K562 (cell line): ENCODE measurements around the gene COX7A1. TPM values are rescaled to one million over a fixed set of nuclear protein-coding genes. Genes with fewer than 3 reads are reported as not detected.

Source experiments
- ARNT ChIP-seq, 2 experiments: fragments of 450-650 bp; IDR thresholded peaks; 2 replicates each; pipeline ENCODE4 v1.6.1; 2016; ENCODE audit warnings: mild to moderate bottlenecking in 1 of 2
- CBFA2T2 ChIP-seq: fragments of 450-650 bp; conservative IDR thresholded peaks from 2 replicates; pipeline ENCODE4 v1.6.1; 2017; ENCODE audit warnings: mild to moderate bottlenecking
- CREBBP ChIP-seq: IDR thresholded peaks from one replicate; pipeline ENCODE4 v1.6.1; 2012; ENCODE audit warnings: low read depth, mild to moderate bottlenecking, control low read depth, inconsistent platforms, low read length
- ETV6 ChIP-seq, 3 experiments: fragments of 150-350 bp in 1 of 3; sonication (generic) in 1 of 3; formaldehyde crosslinking in 1 of 3; IDR thresholded peaks; 2 replicates each; pipeline versions ENCODE4 v1.6.1 to v1.8.0; 2014 to 2022; ENCODE audit warnings: borderline replicate concordance in 2 of 3, low read depth in 2 of 3, antibody characterized with exemption in 1 of 3, low read length in 1 of 3, mild to moderate bottlenecking in 1 of 3, missing genetic modification reagents in 1 of 3
- FOXK2 ChIP-seq, 2 experiments: fragments of 450-650 bp; IDR thresholded peaks in 1 of 2; conservative IDR thresholded peaks in 1 of 2; 2 replicates each; pipeline ENCODE4 v1.6.1; 2016; ENCODE audit warnings: low read depth in 2 of 2, mild to moderate bottlenecking in 1 of 2
- NFIC ChIP-seq: fragments of 450-650 bp; IDR thresholded peaks from 2 replicates; pipeline ENCODE4 v1.6.1; 2017; ENCODE audit warnings: mild to moderate bottlenecking, inconsistent platforms
- NFIX ChIP-seq: fragments of 250-450 bp; sonication (Bioruptor Pico); IDR thresholded peaks from 2 replicates; pipeline ENCODE4 v1.4.0; 2020; ENCODE audit warnings: low read depth, mild to moderate bottlenecking, moderate library complexity
- POLR2H ChIP-seq: IDR thresholded peaks from 2 replicates; pipeline ENCODE4 v1.6.1; 2016; ENCODE audit warnings: missing genetic modification characterization, low read depth, mild to moderate bottlenecking, control low read depth, missing compliant biosample characterization, moderate library complexity
- PRMT5 ChIP-seq: sonication (generic); formaldehyde crosslinking; IDR thresholded peaks from 2 replicates; pipeline ENCODE4 v1.5.0; 2020; ENCODE audit warnings: missing genetic modification reagents
- RHOXF2B ChIP-seq: fragments of 250-450 bp; sonication (Bioruptor Pico); conservative IDR thresholded peaks from 2 replicates; pipeline ENCODE4 v1.5.1; 2021
- SAFB2 ChIP-seq: fragments of 200-400 bp; formaldehyde crosslinking; IDR thresholded peaks from 2 replicates; pipeline ENCODE4 v1.6.1; 2018; ENCODE audit warnings: borderline replicate concordance, low read length, low read depth, moderate library complexity; ENCODE audit not compliant: severe bottlenecking
- SRSF1 ChIP-seq: fragments of 200-400 bp; formaldehyde crosslinking; IDR thresholded peaks from 2 replicates; pipeline ENCODE4 v1.6.1; 2017; ENCODE audit warnings: mild to moderate bottlenecking, low read depth, low read length, moderate library complexity
- SRSF9 ChIP-seq: fragments of 200-400 bp; formaldehyde crosslinking; IDR thresholded peaks from 2 replicates; pipeline ENCODE4 v1.6.1; 2017; ENCODE audit warnings: low read depth, low read length, borderline replicate concordance
- TCF3 ChIP-seq: sonication (generic); formaldehyde crosslinking; IDR thresholded peaks from 2 replicates; pipeline ENCODE4 v1.4.0; 2020; ENCODE audit warnings: mild to moderate bottlenecking, missing genetic modification reagents
- YY1 ChIP-seq, 3 experiments: IDR thresholded peaks; 2 replicates each; pipeline ENCODE4 v1.6.1; 2011; ENCODE audit warnings: low read length in 2 of 3, mild to moderate bottlenecking in 2 of 3, moderate library complexity in 2 of 3, borderline replicate concordance in 1 of 3, control low read depth in 1 of 3, low read depth in 1 of 3; ENCODE audit not compliant: insufficient read depth in 3 of 3, insufficient replicate concordance in 2 of 3, control insufficient read depth in 1 of 3, insufficient read length in 1 of 3; ENCODE audit errors: extremely low read depth in 1 of 3
- ZFP30 ChIP-seq: fragments of 250-450 bp; sonication (Bioruptor Pico); IDR thresholded peaks from 2 replicates; pipeline ENCODE4 v1.8.0; 2022; ENCODE audit warnings: moderate library complexity, mild to moderate bottlenecking, inconsistent platforms, borderline replicate concordance
- ZNF197 ChIP-seq: fragments of 200-800 bp; sonication (Bioruptor generic); IDR thresholded peaks from 2 replicates; pipeline ENCODE4 v1.6.1; 2016; ENCODE audit warnings: low read depth, missing genetic modification characterization, missing compliant biosample characterization
- ZNF263 ChIP-seq: sonication (generic); formaldehyde crosslinking; IDR thresholded peaks from 2 replicates; pipeline ENCODE4 v1.8.0; 2022; ENCODE audit warnings: mild to moderate bottlenecking, missing genetic modification reagents, borderline replicate concordance
- polyA plus RNA-seq, 8 experiments: library from polyadenylated mRNA; depleted of rRNA in 4 of 8; stranded (reverse) in 5 of 8; unstranded in 3 of 8; fragments of >200 nt; fragmentation: Nextera tagmentation in 2 of 8; fragmentation: Illumina TruSeq in 1 of 8; extraction: Ambion mirVana in 2 of 8; extraction: Trizol in 1 of 8; gene quantifications; 2 replicates each; pipeline versions ENCODE4 v1.2.1 to v1.2.3, GENCODE V29; 2011 to 2014; ENCODE audit warnings: inconsistent platforms in 1 of 8, missing spikeins in 1 of 8
- total RNA-seq, 7 experiments: library from RNA; depleted of rRNA in 6 of 7; stranded (reverse); fragments of >200 nt in 6 of 7; fragmentation: Illumina TruSeq in 2 of 7; extraction: Trizol in 2 of 7; gene quantifications; 2 replicates each; pipeline versions ENCODE4 v1.2.1 to v1.2.3, GENCODE V29; 2011 to 2021; ENCODE audit warnings: low replicate concordance in 1 of 7
- TF ChIP-seq, protein P1 (sequence below): IDR thresholded peaks from 2 replicates; pipeline ENCODE4 v1.6.1; 2011; ENCODE audit not compliant: insufficient read length; ENCODE audit errors: extremely low read depth
- TF ChIP-seq, protein P2 (sequence below): fragments of 450-650 bp; formaldehyde crosslinking; IDR thresholded peaks from 2 replicates; pipeline ENCODE4 v1.4.0; 2022; ENCODE audit warnings: missing genetic modification characterization
- TF ChIP-seq, protein P3 (sequence below): sonication (generic); formaldehyde crosslinking; IDR thresholded peaks from 2 replicates; pipeline ENCODE4 v1.8.1; 2023; ENCODE audit warnings: mild to moderate bottlenecking, missing genetic modification reagents

Gene COX7A1
- total and polyA plus RNA-seq, 9 of the 15 experiments (the other 6 are each of a cell fraction or from before 2014, with no cell fraction given) = 0.08 TPM; not detected in 8

DNA sequence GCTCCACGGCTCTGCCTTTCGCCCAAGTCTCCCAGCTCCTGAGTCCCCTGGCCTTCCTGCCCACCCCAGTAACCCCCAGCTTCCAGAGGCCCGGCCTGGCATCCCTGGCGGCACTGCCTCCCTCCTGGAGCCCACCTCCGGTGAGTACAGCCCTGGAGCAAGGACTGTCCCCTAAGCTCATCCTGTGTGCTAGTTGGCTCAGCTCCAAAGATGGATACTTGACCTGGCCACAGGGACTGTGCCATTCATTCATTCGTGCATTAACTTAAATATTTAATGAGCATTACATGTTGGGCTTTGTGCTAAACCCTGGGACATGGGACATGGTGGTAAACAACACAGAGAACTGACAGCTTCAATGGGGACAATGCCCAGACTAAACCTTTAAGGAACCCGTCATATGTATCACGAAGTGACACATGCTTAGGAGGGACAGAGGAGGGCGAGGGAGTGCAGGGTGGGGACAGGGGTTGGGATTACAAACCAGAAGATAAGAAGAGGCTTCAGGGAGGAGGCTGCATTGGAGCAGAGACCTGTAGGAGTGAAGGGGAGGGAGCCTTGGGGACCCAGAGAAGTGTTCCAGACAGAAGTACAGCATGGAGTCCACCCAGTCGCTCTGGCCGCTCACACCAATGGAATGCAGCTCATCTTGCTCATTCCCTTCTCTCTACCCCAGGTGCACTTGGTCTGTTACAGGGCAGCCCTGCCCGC, 48.2 kb downstream of the COX7A1 start (continued):
- TF ChIP-seq, protein P1, sequence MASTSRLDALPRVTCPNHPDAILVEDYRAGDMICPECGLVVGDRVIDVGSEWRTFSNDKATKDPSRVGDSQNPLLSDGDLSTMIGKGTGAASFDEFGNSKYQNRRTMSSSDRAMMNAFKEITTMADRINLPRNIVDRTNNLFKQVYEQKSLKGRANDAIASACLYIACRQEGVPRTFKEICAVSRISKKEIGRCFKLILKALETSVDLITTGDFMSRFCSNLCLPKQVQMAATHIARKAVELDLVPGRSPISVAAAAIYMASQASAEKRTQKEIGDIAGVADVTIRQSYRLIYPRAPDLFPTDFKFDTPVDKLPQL = no peak
- TF ChIP-seq NFIX (CRISPR knock-in tag) (no peak), YY1 (IDR thresholded peaks at IDR 0.05; ENCODE audit: borderline replicate concordance in 1 of 3, control insufficient read depth in 1 of 3, extremely low read depth in 1 of 3, insufficient read depth in 3 of 3, insufficient read length in 1 of 3, insufficient replicate concordance in 2 of 3, low read depth in 1 of 3, low read length in 2 of 3) (no peak), SRSF1 (no peak), PRMT5 (CRISPR knock-in tag) (no peak), CREBBP (no peak), TCF3 (CRISPR knock-in tag) (peak; percentile 82), FOXK2 (conservative IDR thresholded peaks at IDR 0.05 in 1 of 2, IDR thresholded peaks at IDR 0.05 in 1 of 2; ENCODE audit: low read depth in 2 of 2) (peak; percentile 68 to 72; a peak in 3 of 4 replicates), ZNF263 (peak; percentile 75; the same call in 1 of the 2 replicates), ETV6 (IDR thresholded peaks at IDR 0.05; ENCODE audit: borderline replicate concordance in 1 of 2, low read depth in 2 of 2, low read length in 1 of 2) (no peak), ETV6 (CRISPR knock-in tag; IDR thresholded peaks at IDR 0.05; ENCODE audit: borderline replicate concordance) (no peak), ZNF197 (CRISPR knock-in tag) (no peak), NFIC (peak; percentile 93), SAFB2 (no peak), ZFP30 (CRISPR knock-in tag) (no peak), SRSF9 (no peak), POLR2H (tag) (no peak), ARNT (IDR thresholded peaks at IDR 0.05) (peak in 1 of 2 experiments; percentile 34; a peak in 1 of 4 replicates), RHOXF2B (CRISPR knock-in tag) (no peak), CBFA2T2 (peak; percentile 54)
- TF ChIP-seq, protein P2, sequence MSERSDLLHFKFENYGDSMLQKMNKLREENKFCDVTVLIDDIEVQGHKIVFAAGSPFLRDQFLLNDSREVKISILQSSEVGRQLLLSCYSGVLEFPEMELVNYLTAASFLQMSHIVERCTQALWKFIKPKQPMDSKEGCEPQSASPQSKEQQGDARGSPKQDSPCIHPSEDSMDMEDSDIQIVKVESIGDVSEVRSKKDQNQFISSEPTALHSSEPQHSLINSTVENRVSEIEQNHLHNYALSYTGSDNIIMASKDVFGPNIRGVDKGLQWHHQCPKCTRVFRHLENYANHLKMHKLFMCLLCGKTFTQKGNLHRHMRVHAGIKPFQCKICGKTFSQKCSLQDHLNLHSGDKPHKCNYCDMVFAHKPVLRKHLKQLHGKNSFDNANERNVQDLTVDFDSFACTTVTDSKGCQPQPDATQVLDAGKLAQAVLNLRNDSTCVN (CRISPR knock-in tag) = no peak
- TF ChIP-seq, protein P3, sequence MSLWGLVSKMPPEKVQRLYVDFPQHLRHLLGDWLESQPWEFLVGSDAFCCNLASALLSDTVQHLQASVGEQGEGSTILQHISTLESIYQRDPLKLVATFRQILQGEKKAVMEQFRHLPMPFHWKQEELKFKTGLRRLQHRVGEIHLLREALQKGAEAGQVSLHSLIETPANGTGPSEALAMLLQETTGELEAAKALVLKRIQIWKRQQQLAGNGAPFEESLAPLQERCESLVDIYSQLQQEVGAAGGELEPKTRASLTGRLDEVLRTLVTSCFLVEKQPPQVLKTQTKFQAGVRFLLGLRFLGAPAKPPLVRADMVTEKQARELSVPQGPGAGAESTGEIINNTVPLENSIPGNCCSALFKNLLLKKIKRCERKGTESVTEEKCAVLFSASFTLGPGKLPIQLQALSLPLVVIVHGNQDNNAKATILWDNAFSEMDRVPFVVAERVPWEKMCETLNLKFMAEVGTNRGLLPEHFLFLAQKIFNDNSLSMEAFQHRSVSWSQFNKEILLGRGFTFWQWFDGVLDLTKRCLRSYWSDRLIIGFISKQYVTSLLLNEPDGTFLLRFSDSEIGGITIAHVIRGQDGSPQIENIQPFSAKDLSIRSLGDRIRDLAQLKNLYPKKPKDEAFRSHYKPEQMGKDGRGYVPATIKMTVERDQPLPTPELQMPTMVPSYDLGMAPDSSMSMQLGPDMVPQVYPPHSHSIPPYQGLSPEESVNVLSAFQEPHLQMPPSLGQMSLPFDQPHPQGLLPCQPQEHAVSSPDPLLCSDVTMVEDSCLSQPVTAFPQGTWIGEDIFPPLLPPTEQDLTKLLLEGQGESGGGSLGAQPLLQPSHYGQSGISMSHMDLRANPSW (CRISPR knock-in tag) = no peak
